HEK293 (cell line): ENCODE results near the gene KRTAP19-8.

ENCODE experiments used
- CTCF ChIA-PET: fragments of 350-600 bp; formaldehyde crosslinking; extraction: SDS; loops from one replicate; lab custom pipeline; 2021; ENCODE audit warnings: antibody characterized with exemption; lab: Yijun Ruan, JAX
- POLR2A ChIA-PET: fragments of 300-600 bp; formaldehyde crosslinking; extraction: SDS; loops from one replicate; lab custom pipeline; 2020; ENCODE audit warnings: antibody characterized with exemption, inconsistent platforms; lab: Yijun Ruan, JAX
- H3K27ac ChIP-seq: fragments of 200-500 bp; sonication (Bioruptor generic); 2 replicates; pipeline ENCODE4 v1.5.1; 2014; ENCODE audit warnings: low read depth, low read length, control low read depth, inconsistent platforms; ENCODE audit errors: extremely low read depth
- H3K36me3 ChIP-seq, 2 experiments: fragments of 200-500 bp in 1 of 2; sonication (Bioruptor generic) in 1 of 2; 1 replicate in 1 of 2; 2 replicates in 1 of 2; pipeline ENCODE4 v1.5.1; 2014 to 2017; ENCODE audit warnings: inconsistent platforms in 2 of 2, low read length in 2 of 2; ENCODE audit not compliant: control insufficient read depth in 2 of 2, insufficient read depth in 1 of 2
- H3K4me1 ChIP-seq: fragments of 200-500 bp; sonication (Bioruptor generic); 2 replicates; pipeline ENCODE4 v1.5.1; 2014; ENCODE audit warnings: mild to moderate bottlenecking, low read length, inconsistent platforms; ENCODE audit not compliant: control insufficient read depth, insufficient read depth
- H3K4me3 ChIP-seq: 2 replicates; pipeline ENCODE4 v1.5.1; 2011; ENCODE audit warnings: low read depth, mild to moderate bottlenecking, control low read depth, low read length, moderate library complexity
- H3K9me3 ChIP-seq: fragments of 200-500 bp; sonication (Bioruptor generic); 2 replicates; pipeline ENCODE4 v1.5.1; 2014; ENCODE audit warnings: low read depth, low read length, inconsistent platforms; ENCODE audit not compliant: control insufficient read depth, insufficient read depth
- GLI2 ChIP-seq: fragments of 450-650 bp; formaldehyde crosslinking; IDR thresholded peaks from 2 replicates; pipeline ENCODE4; 2017; ENCODE audit warnings: missing biosample characterization, missing genetic modification characterization, low read depth, borderline replicate concordance
- HOXC10 ChIP-seq: sonication (generic); formaldehyde crosslinking; IDR thresholded peaks from 2 replicates; pipeline ENCODE4 v1.8.1; 2023; ENCODE audit warnings: mild to moderate bottlenecking, missing genetic modification reagents
- OSR2 ChIP-seq: fragments of 450-650 bp; formaldehyde crosslinking; IDR thresholded peaks from 2 replicates; pipeline ENCODE4 v1.5.1; 2016; ENCODE audit warnings: missing biosample characterization, missing genetic modification characterization
- TRIM28 ChIP-seq: IDR thresholded peaks from 2 replicates; pipeline ENCODE4 v1.6.1; 2011; ENCODE audit warnings: low read length, control low read depth, borderline replicate concordance
- WT1 ChIP-seq: fragments of 450-650 bp; formaldehyde crosslinking; IDR thresholded peaks from 2 replicates; pipeline ENCODE4 v1.5.1; 2016; ENCODE audit warnings: missing biosample characterization, missing genetic modification characterization
- YY1 ChIP-seq: fragments of 450-650 bp; formaldehyde crosslinking; IDR thresholded peaks from 2 replicates; pipeline ENCODE4 v1.5.1; 2018; ENCODE audit warnings: missing biosample characterization, missing genetic modification characterization
- ZBTB1 ChIP-seq: fragments of 450-650 bp; formaldehyde crosslinking; IDR thresholded peaks from 2 replicates; pipeline ENCODE4 v1.5.1; 2016; ENCODE audit warnings: missing biosample characterization, missing genetic modification characterization
- ZBTB21 ChIP-seq: fragments of 450-650 bp; formaldehyde crosslinking; IDR thresholded peaks from 2 replicates; pipeline ENCODE4 v1.5.1; 2017; ENCODE audit warnings: missing biosample characterization, missing genetic modification characterization
- ZBTB44 ChIP-seq: fragments of 450-650 bp; IDR thresholded peaks from 2 replicates; pipeline ENCODE4 v1.5.1; 2018; ENCODE audit warnings: missing biosample characterization, mild to moderate bottlenecking, missing genetic modification characterization
- ZBTB6 ChIP-seq: fragments of 450-650 bp; formaldehyde crosslinking; IDR thresholded peaks from 2 replicates; pipeline ENCODE4 v1.5.1; 2017; ENCODE audit warnings: missing biosample characterization, missing genetic modification characterization
- ZNF18 ChIP-seq: fragments of 450-650 bp; formaldehyde crosslinking; IDR thresholded peaks from 2 replicates; pipeline ENCODE4 v1.5.1; 2016; ENCODE audit warnings: missing biosample characterization, missing genetic modification characterization
- ZNF248 ChIP-seq: fragments of 450-650 bp; formaldehyde crosslinking; IDR thresholded peaks from 2 replicates; pipeline ENCODE4 v1.5.1; 2017; ENCODE audit warnings: missing biosample characterization, missing genetic modification characterization
- ZNF266 ChIP-seq: fragments of 450-650 bp; formaldehyde crosslinking; IDR thresholded peaks from 2 replicates; pipeline ENCODE4 v1.5.1; 2016; ENCODE audit warnings: missing biosample characterization, missing genetic modification characterization, low read depth
- ZNF324 ChIP-seq: fragments of 450-650 bp; formaldehyde crosslinking; IDR thresholded peaks from 2 replicates; pipeline ENCODE4 v1.5.1; 2016; ENCODE audit warnings: missing biosample characterization, missing genetic modification characterization
- ZNF366 ChIP-seq: fragments of 450-650 bp; formaldehyde crosslinking; conservative IDR thresholded peaks from 2 replicates; pipeline ENCODE4 v1.5.1; 2016; ENCODE audit warnings: missing biosample characterization, missing genetic modification characterization
- ZNF394 ChIP-seq: fragments of 450-650 bp; formaldehyde crosslinking; IDR thresholded peaks from 2 replicates; pipeline ENCODE4 v1.5.1; 2016; ENCODE audit warnings: missing biosample characterization, missing genetic modification characterization, mild to moderate bottlenecking, moderate library complexity, borderline replicate concordance
- ZNF555 ChIP-seq: fragments of 450-650 bp; formaldehyde crosslinking; conservative IDR thresholded peaks from 2 replicates; pipeline ENCODE4 v1.5.1; 2017; ENCODE audit warnings: missing biosample characterization, mild to moderate bottlenecking, missing genetic modification characterization, inconsistent platforms
- ZNF585B ChIP-seq: fragments of 450-650 bp; formaldehyde crosslinking; IDR thresholded peaks from 2 replicates; pipeline ENCODE4 v1.5.1; 2016; ENCODE audit warnings: missing biosample characterization, missing genetic modification characterization
- ZNF626 ChIP-seq: fragments of 450-650 bp; sonication (Bioruptor Pico); formaldehyde crosslinking; IDR thresholded peaks from 2 replicates; pipeline ENCODE4 v1.5.1; 2018; ENCODE audit warnings: missing biosample characterization, missing genetic modification characterization, inconsistent platforms
- ZNF645 ChIP-seq: fragments of 450-650 bp; formaldehyde crosslinking; IDR thresholded peaks from 2 replicates; pipeline ENCODE4; 2016; ENCODE audit warnings: missing biosample characterization, missing genetic modification characterization
- ZNF777 ChIP-seq: fragments of 450-650 bp; formaldehyde crosslinking; IDR thresholded peaks from 2 replicates; pipeline ENCODE4 v1.5.1; 2017; ENCODE audit warnings: missing biosample characterization, missing genetic modification characterization, borderline replicate concordance
- ZNF791 ChIP-seq: fragments of 450-650 bp; formaldehyde crosslinking; IDR thresholded peaks from 2 replicates; pipeline ENCODE4 v1.5.1; 2016; ENCODE audit warnings: missing biosample characterization, missing genetic modification characterization

The KRTAP19-8 gene

GRCh38 chr21:31023680-31024079 is 14.6 kb downstream of the KRTAP19-8 start:
- Histone ChIP-seq H3K9me3 (no peaks in the 10 kb centered on the region), H3K36me3 (no peaks in the 10 kb centered on the region), H3K27ac (no peak overlapping the region), H3K4me3 (no peak overlapping the region), H3K4me1 (no peaks in the 10 kb centered on the region)
- no peak for TF ChIP-seq YY1 (tag by site-specific recombination)
- TF ChIP-seq ZNF266 = no peak
- TF ChIP-seq ZNF324 = no peak
- ChIA-PET POLR2A (no interaction called here), CTCF (no interaction called here)

- H3K4me1 ChIP-seq = no peaks in the 10 kb centered on the region
- no peak overlapping the region for H3K27ac ChIP-seq
- H3K9me3 ChIP-seq = no peaks in the 10 kb centered on the region
- ChIA-PET CTCF (interaction anchor here (0.7 kb wide), 1 partner anchor 16 kb away, joined by 5 read pairs; no protein-coding TSS in a partner anchor), POLR2A (interaction anchor here (0.6 kb wide), 2 partner anchors 24 to 648 kb away, joined by 3 read pairs; no protein-coding TSS in a partner anchor)
- no peak overlapping the region for H3K4me3 ChIP-seq
- TF ChIP-seq ZNF626 (tag by site-specific recombination) (no peak), ZNF585B (no peak), ZNF777 (no peak), ZNF366 (no peak), ZNF555 (tag by site-specific recombination) (no peak), ZNF18 (tag by site-specific recombination) (no peak), ZNF645 (no peak), ZBTB6 (tag by site-specific recombination) (no peak), OSR2 (tag by site-specific recombination) (no peak), ZBTB1 (tag by site-specific recombination) (no peak), ZNF248 (tag by site-specific recombination) (no peak), TRIM28 (no peak), ZNF791 (tag by site-specific recombination) (no peak), ZNF394 (no peak), HOXC10 (no peak), GLI2 (tag by site-specific recombination) (no peak), WT1 (tag by site-specific recombination) (no peak), ZBTB21 (tag by site-specific recombination) (no peak), ZBTB44 (tag by site-specific recombination) (no peak)
- no peaks in the 10 kb centered on the region for H3K36me3 ChIP-seq
These were observed 16.0 kb downstream of the KRTAP19-8 start for GRCh38 chr21:31022306-31022705.
